Upper lobe of left lung (tissue), 6 donors: ENCODE measurements around the gene COL11A1. TPM values are rescaled to one million over a fixed set of nuclear protein-coding genes. Genes with fewer than 3 reads are reported as not detected.

ENCODE experiments used
- ATAC-seq, 2 donors: fragments of 200-7000 bp; cut with Tn5 transposase; one replicate each; pipeline ENCODE4 v1.9.1; 2022; ENCODE audit warnings: mild to moderate bottlenecking in 2 of 2, moderate library complexity in 2 of 2; ENCODE audit not compliant: low FRiP score in 2 of 2
- DNase-seq, 2 donors: peaks; one replicate each; pipeline ENCODE4 v3.0.0-alpha.2; 2019 to 2020
- H3K27ac ChIP-seq, 4 donors: fragments of 200-600 bp; sonication (generic); one replicate each; pipeline ENCODE4 v1.5.1; 2016 to 2019
- H3K27me3 ChIP-seq, 4 donors: fragments of 200-600 bp; sonication (generic); one replicate each; pipeline ENCODE4 v1.5.1; 2017 to 2019
- H3K36me3 ChIP-seq, 4 donors: fragments of 200-600 bp; sonication (generic); one replicate each; pipeline ENCODE4 v1.5.1; 2016 to 2019
- H3K4me1 ChIP-seq, 4 donors: fragments of 200-600 bp; sonication (generic); one replicate each; pipeline ENCODE4 v1.5.1; 2018 to 2019
- H3K4me3 ChIP-seq, 4 donors: fragments of 200-600 bp; sonication (generic); one replicate each; pipeline ENCODE4 v1.5.1; 2017 to 2019; ENCODE audit warnings: mild to moderate bottlenecking in 2 of 4, moderate library complexity in 1 of 4
- H3K9me3 ChIP-seq, 4 donors: fragments of 200-600 bp; sonication (generic); one replicate each; pipeline ENCODE4 v1.5.1; 2018 to 2019
- EP300 ChIP-seq, 4 donors: sonication (generic); formaldehyde crosslinking; IDR thresholded peaks; one replicate each; pipeline ENCODE4 v1.5.1; 2017; ENCODE audit warnings: antibody characterized with exemption in 4 of 4, control low read depth in 2 of 4
- POLR2A ChIP-seq, 4 donors: fragments of 450-650 bp; IDR thresholded peaks; one replicate each; pipeline ENCODE4 v1.5.1; 2016 to 2017; ENCODE audit warnings: antibody characterized with exemption in 4 of 4, mild to moderate bottlenecking in 2 of 4
- POLR2AphosphoS5 ChIP-seq, 2 donors: sonication (generic); formaldehyde crosslinking; IDR thresholded peaks; one replicate each; pipeline ENCODE4 v1.5.1; 2017; ENCODE audit warnings: antibody characterized with exemption in 2 of 2
- WGBS, 2 donors: methylation state at CpG; one replicate each; pipeline ENCODE4 v1.1.5; 2017 to 2018; 5-methylcytosine and 5-hydroxymethylcytosine counted together
- total RNA-seq, 6 donors: library from RNA; depleted of rRNA in 4 of 6; stranded (reverse); fragments of >200 nt in 4 of 6; gene quantifications; one replicate each; pipeline versions ENCODE4 v1.1.0 to v1.2.1, GENCODE V29; 2016 to 2021
- TF ChIP-seq, protein P1 (sequence below), 6 experiments: fragments of 450-650 bp in 4 of 6; fragments of 200-600 bp in 2 of 6; sonication (generic) in 2 of 6; IDR thresholded peaks; one replicate each; pipeline ENCODE4 v1.5.1; 2016 to 2019; ENCODE audit warnings: antibody characterized with exemption in 6 of 6
- donor health status: DM: no; HTN: no; CAD: no; lungs with moderate emphysema.
- donor health status: DM: no; HTN: yes; CAD: no; lungs with severe emphysema.

COL11A1 gene
- total RNA-seq, 6 donors from 2014 or later = 0.23 to 1.0 (median 0.73) TPM

GRCh38 chr1:102863704-102864103 lies 244.6 kb downstream of the COL11A1 start:
- Histone ChIP-seq H3K27ac (no peak overlapping the region), H3K9me3 (no peaks in the 10 kb centered on the region), H3K4me3 (no peak overlapping the region), H3K36me3 (no peaks in the 10 kb centered on the region), H3K4me1 (no peaks in the 10 kb centered on the region), H3K27me3 (no peaks in the 10 kb centered on the region)
- 45 to 59% methylated on average over 2 of the region's 2 CpGs for WGBS, 2 donors
- TF ChIP-seq POLR2A (IDR thresholded peaks at IDR 0.05) (no peak), EP300 (IDR thresholded peaks at IDR 0.05) (no peak), POLR2AphosphoS5 (IDR thresholded peaks at IDR 0.05) (no peak)
- TF ChIP-seq, protein P1, sequence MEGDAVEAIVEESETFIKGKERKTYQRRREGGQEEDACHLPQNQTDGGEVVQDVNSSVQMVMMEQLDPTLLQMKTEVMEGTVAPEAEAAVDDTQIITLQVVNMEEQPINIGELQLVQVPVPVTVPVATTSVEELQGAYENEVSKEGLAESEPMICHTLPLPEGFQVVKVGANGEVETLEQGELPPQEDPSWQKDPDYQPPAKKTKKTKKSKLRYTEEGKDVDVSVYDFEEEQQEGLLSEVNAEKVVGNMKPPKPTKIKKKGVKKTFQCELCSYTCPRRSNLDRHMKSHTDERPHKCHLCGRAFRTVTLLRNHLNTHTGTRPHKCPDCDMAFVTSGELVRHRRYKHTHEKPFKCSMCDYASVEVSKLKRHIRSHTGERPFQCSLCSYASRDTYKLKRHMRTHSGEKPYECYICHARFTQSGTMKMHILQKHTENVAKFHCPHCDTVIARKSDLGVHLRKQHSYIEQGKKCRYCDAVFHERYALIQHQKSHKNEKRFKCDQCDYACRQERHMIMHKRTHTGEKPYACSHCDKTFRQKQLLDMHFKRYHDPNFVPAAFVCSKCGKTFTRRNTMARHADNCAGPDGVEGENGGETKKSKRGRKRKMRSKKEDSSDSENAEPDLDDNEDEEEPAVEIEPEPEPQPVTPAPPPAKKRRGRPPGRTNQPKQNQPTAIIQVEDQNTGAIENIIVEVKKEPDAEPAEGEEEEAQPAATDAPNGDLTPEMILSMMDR (IDR thresholded peaks at IDR 0.05) = no peak
- no peak for ATAC-seq
- DNase-seq = no peak

GRCh38 chr1:102861247-102861646 lies 247.1 kb downstream of the COL11A1 start:
- no peaks in the 10 kb centered on the region for H3K27me3 ChIP-seq
- H3K9me3 ChIP-seq = no peaks in the 10 kb centered on the region
- TF ChIP-seq, protein P1 (IDR thresholded peaks at IDR 0.05) = no peak
- TF ChIP-seq EP300 (IDR thresholded peaks at IDR 0.05) (no peak), POLR2AphosphoS5 (IDR thresholded peaks at IDR 0.05) (no peak), POLR2A (IDR thresholded peaks at IDR 0.05) (no peak)
- no peak overlapping the region for H3K27ac ChIP-seq
- no peaks in the 10 kb centered on the region for H3K4me1 ChIP-seq
- WGBS, 2 donors = 63 to 79% methylated on average over 3 of the region's 3 CpGs
- ATAC-seq = no peak
- no peaks in the 10 kb centered on the region for H3K36me3 ChIP-seq
- DNase-seq = no peak
- no peak overlapping the region for H3K4me3 ChIP-seq

DNA sequence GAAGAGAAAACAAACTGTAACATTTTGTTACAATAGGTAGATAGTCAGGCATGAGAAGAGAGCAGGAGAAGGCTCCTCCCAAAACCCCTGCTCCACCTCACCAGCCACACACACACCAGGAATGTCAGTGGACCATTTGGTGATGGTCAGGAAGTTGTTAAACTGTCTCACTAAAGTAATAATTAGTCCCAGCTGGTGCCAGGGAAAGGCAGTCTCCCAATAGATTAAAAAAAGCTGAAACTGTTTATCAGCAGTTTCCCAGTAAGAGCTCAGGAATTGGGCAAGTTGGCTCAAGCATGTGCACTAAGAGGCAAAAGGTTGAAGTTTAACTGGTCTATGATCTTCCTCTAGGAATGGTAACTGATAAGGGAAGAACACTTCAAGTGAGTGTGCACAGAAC lies 249.6 kb downstream of the COL11A1 start:
- DNase-seq (no peak), ATAC-seq (no peak)
- peaks cover 0 to 7% (median 0%) of the 10 kb centered on the region in 4 donors for H3K9me3 ChIP-seq
- no peaks in the 10 kb centered on the region for H3K4me1 ChIP-seq
- H3K27me3 ChIP-seq = no peaks in the 10 kb centered on the region
- no peak overlapping the region for H3K4me3 ChIP-seq
- no peak overlapping the region for H3K27ac ChIP-seq
- TF ChIP-seq, protein P1 (IDR thresholded peaks at IDR 0.05) = no peak
- no peak for TF ChIP-seq EP300 (IDR thresholded peaks at IDR 0.05)
- no peak for TF ChIP-seq POLR2AphosphoS5 (IDR thresholded peaks at IDR 0.05)
- no peak for TF ChIP-seq POLR2A (IDR thresholded peaks at IDR 0.05)
- no peaks in the 10 kb centered on the region for H3K36me3 ChIP-seq

- TF ChIP-seq POLR2A (IDR thresholded peaks at IDR 0.05) (no peak), EP300 (IDR thresholded peaks at IDR 0.05) (no peak), POLR2AphosphoS5 (IDR thresholded peaks at IDR 0.05) (no peak)
- TF ChIP-seq, protein P1 (IDR thresholded peaks at IDR 0.05) = no peak
- ATAC-seq = no peak
- H3K9me3 ChIP-seq = peaks cover 0 to 11% (median 0%) of the 10 kb centered on the region in 4 donors
- H3K36me3 ChIP-seq = no peaks in the 10 kb centered on the region
- no peak overlapping the region for H3K27ac ChIP-seq
- no peak for DNase-seq
- H3K4me1 ChIP-seq = no peaks in the 10 kb centered on the region
- H3K4me3 ChIP-seq = no peak overlapping the region
- no peaks in the 10 kb centered on the region for H3K27me3 ChIP-seq
Measured at GRCh38 chr1:102857251-102857650, 251.1 kb downstream of the COL11A1 start.

DNA sequence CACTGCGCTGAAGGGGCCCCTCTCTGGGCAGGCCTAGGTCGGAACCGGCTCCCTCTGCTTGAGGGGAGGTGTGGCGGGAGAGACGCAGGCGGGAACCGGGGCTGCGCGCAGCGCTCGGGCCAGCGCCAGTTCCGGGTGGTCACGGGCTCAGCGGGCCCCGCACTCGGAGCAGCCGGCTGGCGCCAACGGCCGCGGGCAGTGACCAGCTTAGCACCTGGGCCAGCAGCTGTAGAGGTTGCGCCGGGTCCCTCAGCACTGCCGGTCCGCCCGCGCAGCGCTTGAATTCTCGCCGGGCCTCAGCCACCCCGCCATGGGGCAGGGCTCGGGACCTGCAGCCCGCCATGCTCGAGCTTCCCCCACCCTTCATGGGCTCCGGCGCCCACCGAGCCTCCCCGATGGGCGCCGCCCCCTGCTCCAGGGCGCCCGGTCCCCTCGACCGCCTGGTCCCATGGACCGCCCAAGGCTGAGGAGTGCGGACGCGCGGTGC lies 254.6 kb downstream of the COL11A1 start:
- H3K27ac ChIP-seq = no peak overlapping the region
- TF ChIP-seq POLR2AphosphoS5 (IDR thresholded peaks at IDR 0.05) (no peak), POLR2A (IDR thresholded peaks at IDR 0.05) (no peak), EP300 (IDR thresholded peaks at IDR 0.05) (no peak)
- TF ChIP-seq, protein P1 (IDR thresholded peaks at IDR 0.05) = no peak
- no peaks in the 10 kb centered on the region for H3K36me3 ChIP-seq
- ATAC-seq = peak; percentile 40 to 49
- H3K27me3 ChIP-seq = no peaks in the 10 kb centered on the region
- H3K9me3 ChIP-seq = peaks cover 0 to 11% (median 0%) of the 10 kb centered on the region in 4 donors
- no peak overlapping the region for H3K4me3 ChIP-seq
- peak in 1 of 2 donors; percentile 81 for DNase-seq
- no peaks in the 10 kb centered on the region for H3K4me1 ChIP-seq
- 92 to 96% methylated on average over 33 to 43 of the region's 50 CpGs for WGBS, 2 donors
